ENCODE measurements around the gene COL25A1. TPM values are rescaled to one million over a fixed set of nuclear protein-coding genes. Genes with fewer than 3 reads are reported as not detected.
A peak's percentile ranks its signal among the peaks of the same experiment; 100 is the strongest.

COL25A1 gene
- total RNA-seq, 1 experiment from 2014 or later, result 23.0 TPM

GRCh38 chr4:109291707-109292238 lies 10.7 kb downstream of the COL25A1 start:
- DNase-seq (ENCODE audit: low read depth), result no peak

- no peak for DNase-seq (ENCODE audit: low read depth)
These were observed 11.5 kb downstream of the COL25A1 start for GRCh38 chr4:109290918-109291317.

GRCh38 chr4:109278594-109279031 lies 23.8 kb downstream of the COL25A1 start:
- DNase-seq (ENCODE audit: low read depth), result no peak

- DNase-seq (ENCODE audit: low read depth), result no peak
These were observed 25.9 kb downstream of the COL25A1 start for GRCh38 chr4:109276482-109277095.

- no peak for DNase-seq (ENCODE audit: low read depth)
These were observed 27.3 kb downstream of the COL25A1 start for GRCh38 chr4:109275066-109275745.

GRCh38 chr4:109266891-109267290 lies 35.6 kb downstream of the COL25A1 start:
- DNase-seq (ENCODE audit: low read depth), result no peak

GRCh38 chr4:109266236-109266635 lies 36.2 kb downstream of the COL25A1 start:
- DNase-seq (ENCODE audit: low read depth), result no peak

- no peak for DNase-seq (ENCODE audit: low read depth)
These were observed 38.7 kb downstream of the COL25A1 start for GRCh38 chr4:109263721-109264120.

- no peak for DNase-seq (ENCODE audit: low read depth)
These were observed 45.6 kb downstream of the COL25A1 start for GRCh38 chr4:109256818-109257217.

- no peak for DNase-seq (ENCODE audit: low read depth)
These were observed 47.6 kb downstream of the COL25A1 start for GRCh38 chr4:109254845-109255244.

- DNase-seq (ENCODE audit: low read depth), result no peak
These were observed 51.1 kb downstream of the COL25A1 start for GRCh38 chr4:109251396-109251795.

GRCh38 chr4:109248322-109248900 lies 54.0 kb downstream of the COL25A1 start:
- DNase-seq (ENCODE audit: low read depth), result peak; percentile 35

GRCh38 chr4:109243871-109244270 lies 58.6 kb downstream of the COL25A1 start:
- DNase-seq (ENCODE audit: low read depth), result no peak

- no peak for DNase-seq (ENCODE audit: low read depth)
These were observed 63.7 kb downstream of the COL25A1 start for GRCh38 chr4:109238746-109239145.

GRCh38 chr4:109235683-109236082 lies 66.8 kb downstream of the COL25A1 start:
- DNase-seq (ENCODE audit: low read depth), result no peak

GRCh38 chr4:109234596-109234995 lies 67.9 kb downstream of the COL25A1 start:
- DNase-seq (ENCODE audit: low read depth), result no peak

GRCh38 chr4:109233570-109233969 lies 68.9 kb downstream of the COL25A1 start:
- DNase-seq (ENCODE audit: low read depth), result peak; percentile 79

- peak; percentile 76 for DNase-seq (ENCODE audit: low read depth)
These were observed 69.8 kb downstream of the COL25A1 start for GRCh38 chr4:109232681-109233080.

GRCh38 chr4:109231331-109231730 lies 71.1 kb downstream of the COL25A1 start:
- DNase-seq (ENCODE audit: low read depth), result peak; percentile 72

- DNase-seq (ENCODE audit: low read depth), result no peak
These were observed 73.4 kb downstream of the COL25A1 start for GRCh38 chr4:109229028-109229427.

- DNase-seq (ENCODE audit: low read depth), result no peak
These were observed 84.2 kb downstream of the COL25A1 start for GRCh38 chr4:109218288-109218687.

GRCh38 chr4:109216085-109216696 lies 86.3 kb downstream of the COL25A1 start:
- no peak for DNase-seq (ENCODE audit: low read depth)
